Right ventricle myocardium inferior (tissue), 1 donor: ENCODE measurements around the gene CCDC182. TPM values are rescaled to one million over a fixed set of nuclear protein-coding genes. Genes with fewer than 3 reads are reported as not detected.

ENCODE experiments used
- ATAC-seq: fragments of 200-7000 bp; cut with Tn5 transposase; one replicate; pipeline ENCODE4 v1.9.1; 2020; ENCODE audit warnings: mild to moderate bottlenecking, moderate library complexity
- DNase-seq: peaks from one replicate; pipeline ENCODE4 v3.0.0; 2021; ENCODE audit errors: missing footprints
- intact Hi-C: fragments of 100-400 bp; cut with DNase I; formaldehyde crosslinking; loops from one replicate; pipeline ENCODE4 v1.11.0; 2022
- total RNA-seq: library from RNA; stranded (reverse); fragmentation: NEBNext Ultra II Directional; extraction: Animal tissue kit (Norgen Biotek cat#: 25700); gene quantifications from one replicate; pipeline ENCODE4 v1.2.1, GENCODE V29; 2021
- donor health status: DM: no; HTN: yes; CAD: no; lungs with severe emphysema.

CCDC182 gene
- total RNA-seq, 1 donor from 2014 or later = not detected

DNA sequence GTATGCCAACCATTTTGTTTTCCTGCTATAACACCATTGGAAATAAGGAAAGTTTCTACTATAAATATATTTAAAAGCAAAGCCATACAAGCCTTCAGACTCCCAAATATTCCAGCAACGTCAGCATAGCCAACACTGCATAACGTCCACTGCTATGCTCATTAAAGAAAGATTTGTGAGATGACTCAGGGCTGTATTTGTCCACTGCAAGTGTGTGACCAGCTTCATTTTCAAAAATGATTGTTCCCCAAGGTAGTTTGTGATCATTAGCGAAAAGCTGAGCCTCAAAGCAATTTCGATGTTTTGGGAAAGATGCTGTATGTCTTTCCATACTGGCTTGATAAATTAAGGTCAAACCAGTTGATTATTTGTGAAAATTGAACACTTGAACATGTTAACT lies 14.9 kb upstream of the CCDC182 start:
- no peak for ATAC-seq
- intact Hi-C loops = no loop called here
- DNase-seq = no peak

DNA sequence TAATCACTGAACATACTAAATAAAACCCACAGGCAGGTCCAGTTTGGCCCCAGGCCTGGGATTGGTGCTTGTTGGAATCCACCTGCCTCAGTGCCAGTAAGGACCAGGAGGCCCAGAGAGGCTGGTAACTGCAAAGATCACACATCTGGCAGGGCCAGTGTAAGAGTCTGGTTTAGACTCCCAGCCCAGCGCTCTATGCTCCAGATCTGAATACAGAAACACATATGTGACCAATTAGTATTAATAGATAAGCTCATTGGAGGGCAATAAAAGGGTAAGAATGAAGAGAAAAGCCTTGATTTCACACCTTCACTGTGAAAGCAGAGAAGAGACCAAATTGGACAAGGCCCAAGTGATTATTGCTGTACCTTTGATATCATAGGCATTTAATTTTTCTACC lies 13.6 kb upstream of the CCDC182 start:
- DNase-seq (no peak), ATAC-seq (no peak)
- intact Hi-C loops = no loop called here

DNA sequence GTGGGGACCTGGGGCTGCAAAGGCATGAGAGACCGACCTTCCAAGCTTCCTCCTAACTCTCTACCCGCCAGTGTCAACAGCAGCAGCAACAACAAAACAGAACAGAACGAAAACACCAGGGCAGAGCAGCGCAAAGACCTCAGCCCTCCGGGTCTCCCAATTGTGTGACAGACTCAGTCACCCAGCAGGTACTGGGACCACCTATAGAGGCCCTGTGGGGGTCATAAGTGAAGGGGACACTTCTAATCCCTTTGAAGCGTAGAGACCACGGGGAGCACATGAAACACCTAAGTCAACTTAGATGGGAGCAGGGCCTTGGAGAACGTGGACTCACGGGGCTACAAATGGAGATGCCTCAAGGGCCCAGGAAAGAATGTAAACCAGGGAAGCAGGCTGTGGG lies 12.6 kb upstream of the CCDC182 start:
- DNase-seq (no peak), ATAC-seq (no peak)
- intact Hi-C loops = no loop called here

DNA sequence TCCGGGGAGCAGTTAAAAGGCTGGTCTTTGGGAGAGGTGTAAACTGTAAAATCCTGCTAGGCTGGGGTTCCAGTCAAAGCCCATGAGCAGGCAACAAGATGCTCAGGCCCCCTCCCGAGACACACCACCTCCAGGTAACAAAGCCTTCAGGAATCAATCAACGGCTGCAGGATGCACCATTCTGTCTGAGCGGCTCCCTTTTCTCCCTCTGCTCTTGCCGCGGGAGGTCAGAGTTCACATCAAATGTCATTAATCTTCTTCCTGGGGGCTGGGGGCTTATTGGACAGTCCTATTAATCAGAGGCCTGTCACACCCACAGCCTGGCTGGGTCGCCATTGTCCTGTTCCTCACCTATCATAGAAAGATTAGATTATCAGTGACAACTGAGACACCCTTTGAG lies 11.9 kb upstream of the CCDC182 start:
- ATAC-seq (no peak), DNase-seq (no peak)
- intact Hi-C loops = no loop called here

GRCh38 chr17:57755480-57756070 lies 10.5 kb upstream of the CCDC182 start:
- intact Hi-C loops = no loop called here
- no peak for ATAC-seq

GRCh38 chr17:57752031-57752905 lies 7.2 kb upstream of the CCDC182 start:
- intact Hi-C loops = no loop called here
- ATAC-seq (no peak), DNase-seq (no peak)

More at GRCh38 chr17:57755480-57756070, 10.5 kb upstream of the CCDC182 start:
- DNase-seq = no peak

DNA sequence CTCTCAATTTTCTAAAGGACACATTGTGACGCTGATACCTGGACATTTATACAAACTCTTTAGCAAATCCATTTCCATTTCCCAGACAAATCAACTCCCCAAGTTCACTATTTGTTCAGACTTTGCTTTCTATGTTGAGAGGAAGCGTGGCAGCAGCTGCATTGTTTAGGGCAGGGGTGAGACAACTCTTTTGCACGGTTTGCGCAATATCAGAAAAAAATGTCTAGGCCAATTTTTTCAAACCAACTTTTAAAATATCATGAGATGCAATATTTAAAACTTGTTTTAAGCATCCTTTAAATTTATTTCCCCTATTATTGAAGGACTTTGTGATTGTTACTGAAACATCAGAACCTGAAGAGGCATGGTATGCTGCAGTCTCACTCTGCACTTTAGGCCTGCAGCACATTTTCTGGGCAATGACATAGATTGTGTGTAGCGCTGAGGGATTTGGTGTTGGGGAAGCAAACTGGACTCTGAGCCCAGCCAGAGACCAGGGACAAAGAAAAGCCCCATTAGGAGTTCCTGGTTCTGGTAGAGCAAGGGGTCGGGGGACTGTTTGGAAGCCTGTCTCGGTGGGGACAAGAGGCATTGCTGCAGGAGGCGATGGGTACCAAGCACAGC lies 6.4 kb upstream of the CCDC182 start:
- intact Hi-C loops = no loop called here
- peak; percentile 56 for ATAC-seq
- no peak for DNase-seq

GRCh38 chr17:57750895-57751294 lies 5.8 kb upstream of the CCDC182 start:
- DNase-seq = no peak
- ATAC-seq = peak; percentile 56
- intact Hi-C loops = no loop called here

DNA sequence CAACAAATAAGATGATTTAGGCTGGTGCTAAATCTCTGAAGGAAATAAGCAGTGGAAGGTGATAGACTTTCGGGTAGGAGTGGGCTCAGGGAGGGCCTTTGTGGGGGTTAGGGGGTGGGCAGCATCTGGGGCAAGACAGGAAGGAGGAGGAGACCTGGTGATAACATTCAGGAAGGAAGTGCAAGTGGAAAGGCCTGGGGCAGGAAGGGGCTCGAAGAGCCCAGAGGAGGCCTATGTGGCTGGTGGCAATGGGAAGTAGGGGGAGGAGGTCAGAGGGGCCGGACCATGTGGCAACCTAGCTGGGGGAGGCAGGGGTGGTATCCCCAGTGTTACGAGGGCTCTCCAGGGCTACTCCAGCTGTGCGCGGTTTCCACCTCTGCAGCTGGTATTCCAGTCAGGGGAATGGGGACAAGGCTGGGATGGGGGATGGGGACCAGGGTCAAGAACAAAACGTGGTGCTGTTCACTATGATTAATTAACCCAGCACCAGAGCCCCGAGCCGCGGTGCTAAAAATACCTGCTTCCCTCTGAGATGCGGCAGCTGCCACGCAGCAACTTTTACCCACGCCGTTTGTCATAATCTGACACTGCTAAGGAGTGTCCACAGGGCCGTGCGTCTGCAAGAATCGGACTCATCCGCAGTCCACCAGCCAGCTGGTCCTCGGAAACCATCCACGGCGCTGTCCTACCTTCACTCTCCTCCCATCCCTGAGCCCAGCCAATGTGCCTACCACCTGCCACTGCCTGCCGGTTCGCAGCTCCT lies 5.2 kb upstream of the CCDC182 start:
- DNase-seq = no peak
- intact Hi-C loops = no loop called here
- no peak for ATAC-seq

GRCh38 chr17:57749701-57750100 lies 4.6 kb upstream of the CCDC182 start:
- ATAC-seq = no peak
- no peak for DNase-seq
- intact Hi-C loops = loop anchor here (5.0 to 10.0 kb wide), 2 partner anchors 152 to 505 kb away; no protein-coding TSS in a partner anchor

DNA sequence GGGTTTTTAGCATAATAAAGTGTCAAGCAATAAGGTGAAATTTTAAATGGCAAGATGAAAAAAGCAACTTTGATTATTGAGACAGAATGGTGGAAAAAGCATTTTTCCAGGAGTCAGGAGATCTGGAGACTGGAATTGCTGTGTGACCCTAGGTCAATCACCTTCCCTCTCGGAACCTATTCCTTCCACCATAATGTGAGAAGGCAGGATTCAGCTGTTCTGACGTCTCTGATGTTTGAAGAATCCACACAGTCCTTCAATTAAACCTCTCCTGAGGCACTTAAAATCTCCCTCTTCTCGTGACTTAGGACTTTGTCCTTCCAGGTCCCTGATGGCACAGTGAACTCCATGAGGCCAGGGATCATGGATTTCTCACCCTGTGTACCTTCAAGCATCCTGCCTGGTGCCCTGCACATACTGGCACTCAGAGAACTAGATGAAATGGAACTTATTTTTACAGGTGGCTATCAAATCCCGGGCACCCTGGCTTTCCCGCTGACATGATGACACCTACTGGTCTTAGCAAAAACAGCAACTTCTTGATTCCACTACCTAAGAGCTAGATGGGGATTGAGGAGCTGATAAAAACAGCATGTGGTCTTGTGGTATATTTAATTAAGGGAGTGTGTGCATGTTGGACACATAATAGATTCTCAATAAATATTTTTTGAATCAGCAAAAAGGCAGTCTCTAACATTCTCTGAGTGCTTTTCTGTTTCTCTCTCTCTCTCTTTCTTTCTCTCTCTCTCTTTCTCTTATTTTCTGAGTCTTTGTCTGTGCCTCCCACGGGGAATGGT lies 2.3 kb upstream of the CCDC182 start:
- no peak for DNase-seq
- intact Hi-C loops = loop anchor here (2.0 to 10.0 kb wide), 3 partner anchors 150 to 617 kb away; no protein-coding TSS in a partner anchor
- no peak for ATAC-seq

GRCh38 chr17:57746221-57746620 lies 1.1 kb upstream of the CCDC182 start:
- DNase-seq = no peak
- intact Hi-C loops = loop anchor here (2.0 to 10.0 kb wide), 3 partner anchors 149 to 615 kb away; no protein-coding TSS in a partner anchor
- no peak for ATAC-seq

DNA sequence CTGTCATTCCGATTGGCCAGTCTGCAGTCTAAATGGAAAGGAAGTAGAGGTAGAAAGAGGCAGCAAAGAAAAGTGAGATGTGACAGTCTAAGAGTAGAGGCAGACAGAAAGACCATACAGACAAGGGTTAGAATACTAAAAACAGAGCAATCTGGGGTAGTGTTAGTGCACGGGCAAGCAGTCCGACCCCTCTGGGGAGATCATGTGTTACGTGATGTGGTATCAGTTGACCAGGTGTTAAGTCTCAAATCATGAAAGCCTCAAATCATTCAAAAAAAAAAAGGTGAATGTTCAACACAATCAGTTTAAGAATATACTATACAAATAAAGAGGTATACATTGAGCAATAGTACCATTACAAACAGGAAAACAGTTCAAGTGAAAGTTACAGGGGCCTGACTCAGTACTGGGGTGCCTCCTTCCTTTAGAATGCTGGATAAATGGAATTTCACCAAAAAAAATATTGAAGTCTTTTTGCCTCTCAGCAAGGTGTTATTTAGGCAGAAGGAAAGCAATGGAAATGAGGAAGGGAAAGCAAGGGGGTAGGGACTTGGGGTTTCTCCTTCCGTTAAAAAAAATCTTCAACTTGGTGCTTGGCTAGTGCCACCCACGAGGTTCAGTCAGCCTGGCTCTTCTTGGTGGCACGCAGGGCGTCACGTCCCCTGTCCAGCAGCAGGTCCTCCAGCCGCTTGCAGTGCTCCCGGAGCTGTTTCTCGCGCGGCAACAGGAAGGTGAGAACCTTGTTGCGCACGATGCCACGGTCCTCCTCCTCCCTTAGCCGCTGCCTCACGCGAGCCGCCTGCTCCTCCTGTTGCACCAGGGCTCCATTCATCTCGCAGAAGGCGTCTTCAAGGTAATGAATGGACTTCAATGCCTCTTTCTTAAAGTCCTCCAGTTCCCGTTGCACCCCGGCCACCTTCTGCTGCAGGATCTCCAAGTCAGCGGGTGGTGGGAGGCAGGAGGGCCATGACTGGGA lies 616 bp downstream of the CCDC182 start:
- DNase-seq (no peak), ATAC-seq (no peak)
- intact Hi-C loops = loop anchor here (5.0 to 10.0 kb wide), 2 partner anchors 147 to 500 kb away; no protein-coding TSS in a partner anchor

GRCh38 chr17:57740235-57740528 lies 4.9 kb downstream of the CCDC182 start:
- DNase-seq = no peak
- no peak for ATAC-seq
- intact Hi-C loops = loop anchor here (10.0 kb wide), 1 partner anchor 495 kb away; no protein-coding TSS in a partner anchor

- peak; percentile 44 for ATAC-seq
- intact Hi-C loops = loop anchor here (10.0 kb wide), 1 partner anchor 495 kb away; no protein-coding TSS in a partner anchor
- DNase-seq = no peak
These were observed 5.5 kb downstream of the CCDC182 start for GRCh38 chr17:57739402-57740234.

DNA sequence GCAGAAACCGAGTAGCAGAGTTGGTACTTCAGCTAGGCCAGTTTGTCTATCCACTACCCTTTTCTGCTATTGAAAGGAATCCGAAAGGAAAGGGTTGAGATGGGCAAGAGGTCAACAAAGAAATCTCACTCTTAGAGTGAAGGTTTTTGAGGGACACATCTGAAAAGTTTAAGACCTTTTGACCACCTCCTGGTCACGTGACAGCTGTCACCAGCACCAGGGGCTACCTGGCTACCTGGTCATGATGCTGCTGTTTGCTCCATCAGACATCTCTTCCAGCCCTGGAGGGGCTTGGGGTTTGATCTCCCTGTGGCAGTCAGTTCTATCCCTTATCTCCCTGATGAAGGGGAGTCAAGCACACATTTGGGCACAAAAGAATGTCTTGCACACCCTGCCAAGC lies 7.6 kb downstream of the CCDC182 start:
- ATAC-seq (no peak), DNase-seq (no peak)
- intact Hi-C loops = no loop called here
